Islet precursor cell (in vitro differentiated cells): ENCODE data around the gene ADO.
"Not testable (repeated sequence)": the region's sequence is repeated elsewhere in the genome, so short reads cannot be mapped to it uniquely, and the experiment has no call there.

Experiments used
- DNase-seq: peaks from one replicate; pipeline ENCODE4 v3.0.0-alpha.2; 2018

Gene ADO

GRCh38 chr10:62804356-62805230, at the start of gene ADO:
ADO (plus strand) TSS chr10:62804720; CDS start chr10:62805060, 340 bp downstream.
- peak; percentile 94 for DNase-seq

DNA sequence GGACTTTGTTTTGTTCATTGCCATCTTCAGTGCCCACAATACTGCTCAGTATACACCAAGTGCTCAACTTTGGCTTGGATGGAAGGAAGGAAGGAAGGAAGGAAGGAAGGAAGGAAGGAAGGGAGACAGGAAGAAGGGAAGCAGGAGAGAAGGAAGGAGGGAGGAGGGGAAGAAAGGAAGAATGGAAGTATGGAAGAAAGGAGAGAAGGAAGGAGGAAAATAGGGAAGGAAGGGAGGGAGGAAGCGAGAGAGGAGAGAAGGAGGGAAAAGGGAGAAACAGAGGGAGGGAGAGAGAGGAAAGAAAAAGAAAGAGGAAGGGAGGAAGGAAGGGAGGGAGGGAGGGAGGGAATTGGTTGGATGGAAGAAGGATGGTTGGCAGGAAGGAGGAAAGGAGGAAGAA, 49.6 kb upstream of the ADO start:
- DNase-seq: no peak

DNA sequence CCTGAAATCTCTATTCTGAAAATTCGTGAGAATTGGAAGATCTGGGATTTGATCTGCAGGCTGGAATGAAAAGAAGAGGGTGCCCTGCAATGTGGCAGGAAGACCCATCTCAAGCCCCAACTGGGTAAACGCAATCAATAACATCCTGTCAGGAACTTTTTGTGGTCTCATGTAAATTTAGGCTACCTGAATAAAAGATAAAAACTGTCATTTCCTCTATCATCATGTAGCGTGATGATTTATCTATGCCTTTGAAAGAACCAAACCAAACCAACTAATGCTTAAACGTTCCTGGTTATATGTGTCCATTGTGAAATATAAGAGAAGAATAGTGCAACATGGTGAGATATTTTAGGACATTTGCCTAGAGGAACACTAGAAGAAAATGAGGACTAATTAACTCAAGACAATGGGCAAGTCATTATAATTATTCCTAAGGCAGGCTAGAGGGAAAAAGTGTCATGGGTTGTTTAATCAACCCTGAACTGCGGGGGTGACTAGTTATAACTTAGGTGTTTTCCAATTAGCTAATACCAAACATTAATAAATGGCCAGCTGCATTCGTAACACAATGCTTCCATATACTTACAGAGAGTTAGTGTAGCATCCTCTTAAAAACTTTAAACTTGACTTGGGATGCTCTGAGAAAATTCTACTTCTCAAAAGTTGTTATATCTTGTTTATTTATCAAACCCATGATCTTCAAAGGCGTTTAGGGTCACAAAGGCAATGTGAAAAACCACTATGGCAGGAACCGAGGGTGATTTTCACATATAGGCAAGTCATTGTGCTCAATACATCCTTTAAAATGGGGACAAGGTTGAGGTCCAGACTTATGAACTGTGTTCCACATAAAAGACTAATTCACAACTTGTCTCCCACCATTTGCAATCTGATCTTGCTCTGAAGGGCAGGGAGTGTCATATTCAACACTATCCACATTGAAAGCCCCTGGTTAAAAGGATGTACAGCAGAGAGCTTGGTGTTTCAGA, 48.6 kb upstream of the ADO start:
- DNase-seq: no peak

DNA sequence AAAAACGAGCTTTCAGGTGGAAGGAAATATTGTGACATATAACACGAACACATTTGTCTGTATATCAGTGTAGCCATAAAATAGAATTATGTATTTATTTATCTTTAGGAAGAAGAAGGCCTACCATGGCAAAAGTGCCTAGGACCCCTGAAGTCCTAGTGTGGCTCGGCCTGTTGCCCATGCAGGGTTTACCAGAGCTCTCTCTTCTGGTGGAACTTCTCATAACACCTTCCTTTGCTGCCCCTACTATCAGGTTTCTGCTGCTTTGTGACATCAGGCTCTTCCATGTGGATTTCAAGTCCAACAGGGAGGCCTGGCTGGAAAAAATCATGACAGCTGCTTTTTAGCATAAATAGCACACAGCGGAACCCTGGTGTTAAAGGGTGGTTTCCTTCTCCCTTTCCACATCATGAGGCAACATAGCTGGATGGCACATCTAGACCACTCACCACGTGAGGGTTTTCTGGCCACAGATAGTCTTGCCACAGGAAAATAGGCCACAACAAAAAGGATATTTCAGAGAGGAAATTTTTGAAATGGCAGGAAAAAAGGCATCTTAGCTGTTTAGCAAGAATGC, 44.8 kb upstream of the ADO start:
- no peak for DNase-seq

GRCh38 chr10:62760401-62760800, 44.1 kb upstream of the ADO start:
- no peak for DNase-seq

DNA sequence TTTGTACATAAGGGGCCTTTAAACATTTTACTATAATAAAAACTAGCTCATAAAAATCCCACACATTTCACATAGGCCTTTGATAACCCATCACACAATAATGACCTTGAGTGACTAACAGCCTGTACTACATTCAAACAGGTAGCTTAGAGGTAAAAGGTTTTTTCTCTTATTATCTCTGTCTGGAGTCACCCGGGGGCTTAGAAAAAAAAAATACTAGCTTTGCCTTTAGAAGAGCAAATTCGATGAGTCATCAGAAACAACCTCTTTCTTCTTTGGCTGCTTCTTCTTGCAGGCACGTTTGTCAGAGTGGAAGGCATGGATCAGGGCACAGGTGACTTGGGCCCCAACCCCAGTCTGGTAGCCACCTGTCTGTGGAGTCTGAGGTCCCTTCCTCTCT, 43.4 kb upstream of the ADO start:
- no peak for DNase-seq

GRCh38 chr10:62763155-62763554, 41.4 kb upstream of the ADO start:
- DNase-seq: no peak

- no peak for DNase-seq
Measured at GRCh38 chr10:62764011-62764410, 40.5 kb upstream of the ADO start.

- no peak for DNase-seq
Measured at GRCh38 chr10:62765726-62766125, 38.8 kb upstream of the ADO start.

GRCh38 chr10:62766386-62766785, 38.1 kb upstream of the ADO start:
- no peak for DNase-seq

GRCh38 chr10:62769574-62770242, 34.8 kb upstream of the ADO start:
- DNase-seq: no peak

DNA sequence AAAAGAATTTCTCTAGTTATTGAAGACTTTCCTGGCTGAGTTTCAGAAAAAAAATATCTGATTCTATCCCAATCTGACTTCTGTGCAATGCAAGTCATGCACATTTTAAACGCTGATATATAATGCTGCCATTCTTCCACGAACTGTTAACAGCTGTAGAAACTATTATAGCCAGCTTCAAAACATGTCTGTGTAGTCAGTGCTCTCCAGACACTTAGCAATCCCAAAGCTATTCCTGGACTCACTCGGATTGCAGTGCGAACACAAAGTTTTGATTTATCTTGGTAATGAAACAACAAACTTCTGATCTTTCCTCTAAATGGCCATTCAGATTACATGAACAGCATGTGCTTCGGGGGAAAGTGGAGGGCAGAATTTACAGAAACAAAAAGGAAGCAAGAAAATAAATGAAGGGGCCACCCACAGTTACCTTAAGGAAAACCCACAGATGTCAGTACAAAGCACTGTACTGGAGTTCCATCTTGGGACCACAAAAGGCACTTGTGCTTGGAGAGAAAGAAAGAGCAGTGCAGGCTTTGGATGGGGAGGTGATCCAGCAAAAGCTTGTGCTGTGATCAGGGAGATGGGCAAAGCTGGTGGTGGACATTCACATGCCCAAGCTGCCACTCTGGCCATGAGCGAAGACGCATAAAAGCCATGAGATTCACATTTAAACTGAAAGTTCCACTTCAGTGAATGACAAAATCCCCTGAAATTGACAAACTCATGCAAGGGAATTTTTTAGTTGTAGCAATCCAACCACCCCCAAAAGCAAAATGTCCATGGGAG, 32.1 kb upstream of the ADO start:
- no peak for DNase-seq

DNA sequence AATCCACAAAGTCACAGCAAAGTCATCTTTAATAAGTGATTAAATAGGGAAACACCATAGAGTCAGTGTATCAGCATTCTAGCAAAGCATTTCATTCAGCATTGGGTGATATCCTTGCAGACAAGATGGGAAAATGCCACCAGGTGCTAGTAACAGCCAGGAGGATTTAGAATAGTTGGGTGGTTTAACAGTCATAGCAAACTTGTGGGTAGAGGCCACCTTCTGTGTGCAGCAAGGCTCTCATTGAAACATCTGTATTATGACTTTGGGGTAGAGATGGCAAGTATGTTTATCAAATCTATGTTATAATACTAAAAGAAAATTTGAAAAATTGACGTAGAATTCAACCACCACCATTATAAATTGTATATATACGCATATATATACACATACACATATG, 26.4 kb upstream of the ADO start:
- no peak for DNase-seq

DNA sequence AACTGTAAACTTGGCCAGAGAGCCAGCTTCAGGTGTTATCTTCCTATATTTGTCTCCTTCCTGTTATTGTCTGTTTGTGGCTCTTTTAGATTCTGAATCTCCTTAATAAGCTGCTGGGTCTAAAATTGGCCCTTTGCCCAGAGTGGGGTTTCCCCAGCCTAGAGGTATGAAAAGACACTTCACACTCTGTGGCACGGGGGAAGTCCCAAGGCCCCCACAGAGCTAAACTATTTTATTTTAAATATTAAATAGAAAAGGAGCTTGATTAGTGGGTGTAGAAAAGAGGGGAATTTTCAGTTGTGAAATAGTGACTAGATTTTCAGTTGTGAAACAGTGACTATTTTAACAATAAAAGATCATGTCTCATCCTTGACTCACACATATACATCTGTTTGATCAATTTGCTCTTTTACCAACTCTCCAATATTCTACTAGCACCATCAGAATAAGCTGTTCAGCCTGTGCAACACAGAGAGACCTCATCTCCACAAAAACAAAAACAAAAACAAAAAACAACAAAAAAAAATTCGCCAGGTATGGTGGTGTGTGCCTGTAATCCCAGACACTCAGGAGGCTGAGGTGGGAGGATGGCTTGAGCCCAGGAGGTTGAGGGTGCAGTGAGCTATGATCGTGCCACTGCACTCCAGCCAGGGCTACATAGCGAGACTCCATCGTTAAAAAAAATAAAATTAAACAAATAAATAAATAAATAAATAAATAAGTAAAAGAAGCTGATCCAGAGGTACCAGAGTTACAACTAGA, 24.9 kb upstream of the ADO start:
- DNase-seq: no peak

GRCh38 chr10:62784537-62784936, 20.0 kb upstream of the ADO start:
- DNase-seq: not testable (repeated sequence)

DNA sequence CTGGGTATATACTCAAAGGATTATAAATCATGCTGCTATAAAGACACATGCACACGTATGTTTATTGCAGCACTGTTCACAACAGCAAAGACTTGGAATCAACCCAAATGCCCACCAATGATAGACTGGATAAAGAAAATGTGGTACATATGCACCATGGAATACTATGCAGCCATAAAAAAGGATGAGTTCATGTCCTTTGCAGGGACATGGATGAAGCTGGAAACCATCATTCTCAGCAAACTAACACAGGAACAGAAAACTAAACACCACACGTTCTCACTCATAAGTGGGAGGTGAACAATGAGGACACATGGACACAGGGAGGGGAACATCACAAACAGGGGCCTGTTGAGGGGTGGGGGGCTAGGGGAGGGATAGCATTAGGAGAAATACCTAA, 16.2 kb upstream of the ADO start:
- not testable (repeated sequence) for DNase-seq

DNA sequence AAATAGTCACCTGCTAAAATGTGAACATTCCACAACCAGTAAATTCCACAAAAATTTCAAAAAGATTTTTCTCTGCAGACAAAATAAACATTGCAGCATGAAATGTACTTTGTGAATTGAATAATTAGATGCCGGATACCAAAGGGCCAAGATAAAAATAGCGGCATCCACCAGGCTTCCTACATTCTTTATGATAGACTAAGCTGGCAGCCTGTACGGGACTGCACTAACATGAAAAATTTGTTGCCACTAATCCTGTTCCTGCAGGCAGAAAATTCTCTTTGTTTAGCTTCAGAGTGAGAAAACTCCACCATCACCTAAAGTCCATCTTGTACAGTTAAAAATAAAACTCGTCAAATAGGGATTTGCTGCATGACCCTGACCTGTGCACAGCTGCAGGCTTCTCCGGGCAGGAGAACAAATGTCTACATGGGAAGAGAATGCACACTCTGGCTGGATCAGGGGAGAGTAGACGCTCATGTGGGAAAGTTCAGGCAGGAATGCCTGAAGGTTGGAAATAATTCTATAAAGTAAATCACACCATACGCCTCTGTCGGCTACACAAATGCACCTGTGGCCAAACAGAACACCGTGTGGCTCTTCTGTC, 15.6 kb upstream of the ADO start:
- DNase-seq: no peak

DNA sequence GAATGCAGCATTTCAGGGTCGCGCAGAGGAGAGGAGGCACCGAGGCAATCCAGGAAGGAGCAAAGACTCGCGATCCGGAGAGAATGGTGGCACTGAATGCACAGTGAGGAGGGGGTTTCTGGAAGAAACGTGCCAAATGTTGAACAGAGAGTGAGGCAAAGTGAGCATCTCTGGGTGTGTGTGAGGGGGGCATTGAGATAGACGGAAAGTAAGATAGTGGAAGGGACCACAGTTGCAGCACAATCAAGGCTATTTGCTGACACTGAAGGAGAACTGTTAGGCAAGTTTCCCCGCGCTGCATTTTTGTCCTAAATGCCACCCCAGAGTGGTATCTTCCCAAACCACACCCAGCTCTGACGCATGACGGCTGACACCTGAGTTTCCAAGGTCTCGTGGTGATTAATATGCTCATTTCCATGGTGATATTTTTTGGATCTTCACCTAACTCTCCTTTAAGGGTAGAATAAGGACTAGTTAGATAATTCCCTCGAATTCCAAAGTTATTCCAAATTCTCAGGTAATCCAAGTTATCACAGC, 14.4 kb upstream of the ADO start:
- DNase-seq: no peak

GRCh38 chr10:62790571-62790970, 13.9 kb upstream of the ADO start:
- DNase-seq: no peak

- DNase-seq: no peak
Measured at GRCh38 chr10:62792261-62792660, 12.3 kb upstream of the ADO start.
